Smooth muscle cell (in vitro differentiated cells): ENCODE results near the gene RAB35. TPM values are rescaled to one million over a fixed set of nuclear protein-coding genes. Genes with fewer than 3 reads are reported as not detected.

Experiments used
- DNase-seq: peaks from one replicate; lab custom pipeline; 2025; ENCODE audit not compliant: unreplicated experiment; lab: John Stamatoyannopoulos, UW
- H2AFZ ChIP-seq: fragments of 200-600 bp; sonication (generic); 2 replicates; pipeline ENCODE4 v1.6.0; 2016; ENCODE audit warnings: antibody characterized with exemption, low read depth, mild to moderate bottlenecking
- H3F3A ChIP-seq: fragments of 200-600 bp; sonication (generic); 2 replicates; pipeline ENCODE4 v1.6.0; 2017; ENCODE audit warnings: antibody characterized with exemption, low read depth
- H3K27ac ChIP-seq: fragments of 200-600 bp; sonication (generic); 2 replicates; pipeline ENCODE4 v1.5.1; 2016; ENCODE audit warnings: low read depth, mild to moderate bottlenecking
- H3K27me3 ChIP-seq: fragments of 200-600 bp; sonication (generic); 2 replicates; pipeline ENCODE4 v1.6.1; 2016; ENCODE audit warnings: low read depth, mild to moderate bottlenecking
- H3K36me3 ChIP-seq: fragments of 200-600 bp; sonication (generic); 2 replicates; pipeline ENCODE4 v1.5.1; 2016; ENCODE audit warnings: low read depth
- H3K4me1 ChIP-seq: fragments of 200-600 bp; sonication (generic); 2 replicates; pipeline ENCODE4 v1.5.1; 2016; ENCODE audit warnings: low read depth
- H3K4me2 ChIP-seq: fragments of 200-600 bp; sonication (generic); 2 replicates; pipeline ENCODE4 v1.6.0; 2016; ENCODE audit warnings: mild to moderate bottlenecking
- H3K4me3 ChIP-seq: fragments of 200-600 bp; sonication (generic); 2 replicates; pipeline ENCODE4 v1.5.1; 2016; ENCODE audit warnings: mild to moderate bottlenecking
- H3K79me2 ChIP-seq: fragments of 200-600 bp; sonication (generic); 2 replicates; pipeline ENCODE4 v1.6.0; 2016; ENCODE audit warnings: low read depth, mild to moderate bottlenecking
- H3K9ac ChIP-seq: fragments of 200-600 bp; sonication (generic); 2 replicates; pipeline ENCODE4 v1.6.0; 2016; ENCODE audit warnings: low read depth
- H3K9me3 ChIP-seq: fragments of 200-600 bp; sonication (generic); replicated peaks from 2 replicates; pipeline ENCODE4 v1.5.1; 2016; ENCODE audit warnings: low read depth
- H4K20me1 ChIP-seq: fragments of 200-600 bp; sonication (generic); 2 replicates; pipeline ENCODE4 v1.6.0; 2016; ENCODE audit warnings: low read depth
- CTCF ChIP-seq: fragments of 200-600 bp; sonication (generic); IDR thresholded peaks from 2 replicates; pipeline ENCODE4 v1.5.1; 2017; ENCODE audit warnings: borderline replicate concordance, mild to moderate bottlenecking, antibody characterized with exemption; ENCODE audit not compliant: insufficient read depth, poor library complexity, severe bottlenecking
- WGBS: methylation state at CpG from one replicate; pipeline ENCODE4 v1.1.7; 2016; ENCODE audit warnings: low lambda C conversion rate; 5-methylcytosine and 5-hydroxymethylcytosine counted together
- polyA plus RNA-seq: library from polyadenylated mRNA; unstranded; fragments of >200 nt; fragmentation: Nextera tagmentation; extraction: Ambion mirVana; gene quantifications from 2 replicates; pipeline ENCODE4 v1.2.1, GENCODE V29; 2016
- total RNA-seq: library from RNA; depleted of rRNA; stranded (reverse); fragments of >200 nt; gene quantifications from 2 replicates; pipeline ENCODE4 v1.2.3, GENCODE V29; 2014

The RAB35 gene
- total and polyA plus RNA-seq, 2 experiments from 2014 or later, result 19.1 to 19.3 TPM

- H3K79me2 ChIP-seq, result no peaks in the 10 kb centered on the region
- WGBS, result 98% methylated on average over 11 of the region's 11 CpGs
- no peaks in the 10 kb centered on the region for H3K27me3 ChIP-seq
- H3K9me3 ChIP-seq, result no peaks in the 10 kb centered on the region
- H3F3A ChIP-seq, result no peaks in the 10 kb centered on the region
- no peaks in the 10 kb centered on the region for H4K20me1 ChIP-seq
- H3K27ac ChIP-seq, result no peak overlapping the region
- peaks cover 17% of the 10 kb centered on the region for H3K36me3 ChIP-seq
- H3K4me1 ChIP-seq, result no peaks in the 10 kb centered on the region
- no peak overlapping the region for H2AFZ ChIP-seq
- H3K9ac ChIP-seq, result no peak overlapping the region
- no peak for DNase-seq
- H3K4me3 ChIP-seq, result no peak overlapping the region
- H3K4me2 ChIP-seq, result no peak overlapping the region
- no peak for TF ChIP-seq CTCF
These were observed 31.5 kb upstream of the RAB35 start for GRCh38 chr12:120148011-120148410.

- no peak for DNase-seq
- H4K20me1 ChIP-seq, result no peaks in the 10 kb centered on the region
- no peak overlapping the region for H3K4me2 ChIP-seq
- TF ChIP-seq CTCF, result no peak
- H3K36me3 ChIP-seq, result peaks cover 32% of the 10 kb centered on the region
- 95% methylated on average over 8 of the region's 8 CpGs for WGBS
- H3K27ac ChIP-seq, result no peak overlapping the region
- no peaks in the 10 kb centered on the region for H3K79me2 ChIP-seq
- no peak overlapping the region for H2AFZ ChIP-seq
- no peaks in the 10 kb centered on the region for H3K4me1 ChIP-seq
- H3K4me3 ChIP-seq, result no peak overlapping the region
- no peaks in the 10 kb centered on the region for H3K9me3 ChIP-seq
- H3F3A ChIP-seq, result no peaks in the 10 kb centered on the region
- H3K27me3 ChIP-seq, result no peaks in the 10 kb centered on the region
- no peak overlapping the region for H3K9ac ChIP-seq
These were observed 28.6 kb upstream of the RAB35 start for GRCh38 chr12:120145164-120145563.

GRCh38 chr12:120144215-120144614 lies 27.7 kb upstream of the RAB35 start:
- DNase-seq, result no peak
- H4K20me1 ChIP-seq, result no peaks in the 10 kb centered on the region
- H3K27me3 ChIP-seq, result no peaks in the 10 kb centered on the region
- H3K27ac ChIP-seq, result no peak overlapping the region
- H3K9me3 ChIP-seq, result no peaks in the 10 kb centered on the region
- no peak overlapping the region for H3K4me3 ChIP-seq
- no peak for TF ChIP-seq CTCF
- H3F3A ChIP-seq, result no peaks in the 10 kb centered on the region
- no peak overlapping the region for H3K4me2 ChIP-seq
- no peak overlapping the region for H3K9ac ChIP-seq
- WGBS, result 96% methylated on average over 11 of the region's 11 CpGs
- H2AFZ ChIP-seq, result no peak overlapping the region
- H3K79me2 ChIP-seq, result no peaks in the 10 kb centered on the region
- H3K4me1 ChIP-seq, result no peaks in the 10 kb centered on the region
- H3K36me3 ChIP-seq, result peaks cover 32% of the 10 kb centered on the region

- Histone ChIP-seq H3K9me3 (no peaks in the 10 kb centered on the region), H3K79me2 (no peaks in the 10 kb centered on the region), H3F3A (no peaks in the 10 kb centered on the region), H2AFZ (no peak overlapping the region), H4K20me1 (no peaks in the 10 kb centered on the region), H3K27me3 (no peaks in the 10 kb centered on the region), H3K4me1 (no peaks in the 10 kb centered on the region), H3K27ac (no peak overlapping the region), H3K36me3 (peaks cover 36% of the 10 kb centered on the region), H3K9ac (no peak overlapping the region), H3K4me2 (no peak overlapping the region), H3K4me3 (no peak overlapping the region)
- 99% methylated on average over 14 of the region's 14 CpGs for WGBS
- TF ChIP-seq CTCF, result no peak
- no peak for DNase-seq
These were observed 25.8 kb upstream of the RAB35 start for GRCh38 chr12:120142231-120142877.
